Muscle of arm (tissue), 14 donors: ENCODE results near the gene PITPNM1. TPM values are rescaled to one million over a fixed set of nuclear protein-coding genes. Genes with fewer than 3 reads are reported as not detected.
"Not testable (repeated sequence)": the region's sequence is repeated elsewhere in the genome, so short reads cannot be mapped to it uniquely, and the experiment has no call there.

Experiments
- DNase-seq: peaks from one replicate; pipeline ENCODE4 v3.0.0-alpha.2; 2013
- long read RNA-seq, 11 donors: transcript quantifications; one replicate each; lab custom pipeline, GENCODE V29; 2026
- polyA plus RNA-seq, 12 donors: library from polyadenylated mRNA; unstranded; fragments of 120-200 nt; gene quantifications; one replicate each; pipeline ENCODE4 v1.2.1, GENCODE V29; 2013; ENCODE audit not compliant: insufficient read length in 12 of 12

The PITPNM1 gene
- polyA plus RNA-seq = 10 to 100 TPM in 2 of 12 donors, 1 to 10 TPM in 9, not detected in 1; 4.7 to 52.6 (median 6.4) TPM
- long read RNA-seq, donor 1, full-length matches to known transcripts = 2 of 10 reads
- long read RNA-seq, donor 1, partial matches to known transcripts = 8 of 10 reads
- long read RNA-seq, donor 1, other reads (novel, unspliced or antisense) = 0 of 10 reads
- long read RNA-seq, donor 2, partial matches to known transcripts = 0 of 1 reads
- long read RNA-seq, donor 2, other reads (novel, unspliced or antisense) = 0 of 1 reads
- long read RNA-seq, donor 3 = 0 reads
- long read RNA-seq, donor 4 = 0 reads
- long read RNA-seq, donor 5 = 0 reads
- long read RNA-seq, donor 6 = 0 reads
- long read RNA-seq, donor 7 = 0 reads
- long read RNA-seq, donor 8 = 0 reads
- long read RNA-seq, donor 9 = 0 reads
- long read RNA-seq, donor 10 = 0 reads
- long read RNA-seq, donor 11 = 0 reads

GRCh38 chr11:67504950-67505581, at the start of gene PITPNM1:
Gene PITPNM1 (minus strand): TSS chr11:67505363. CDS start chr11:67504180, 1,183 bp downstream.
- DNase-seq = peak; percentile 56

DNA sequence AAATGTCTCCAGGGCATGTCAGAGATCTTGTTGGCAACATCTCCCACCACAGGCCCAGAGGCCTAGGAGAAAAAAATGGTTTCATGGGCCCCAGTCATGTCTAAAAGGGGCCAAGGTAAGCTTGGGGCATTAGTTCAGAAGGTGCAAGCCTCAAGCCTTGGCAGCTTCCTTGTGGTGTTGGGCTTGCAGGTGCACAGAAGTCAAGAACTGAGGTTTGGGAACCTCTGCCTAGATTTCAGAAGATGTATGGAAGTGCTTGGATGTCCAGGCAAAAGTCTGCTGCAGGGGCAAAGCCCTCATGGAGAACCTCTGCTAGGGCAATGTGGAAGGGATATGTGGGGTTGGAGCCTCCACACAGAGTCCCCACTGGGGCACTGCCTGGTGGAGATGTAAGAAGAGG, 46.5 kb upstream of the PITPNM1 start:
- DNase-seq = not testable (repeated sequence)

GRCh38 chr11:67551127-67551526, 46.0 kb upstream of the PITPNM1 start:
- no peak for DNase-seq

DNA sequence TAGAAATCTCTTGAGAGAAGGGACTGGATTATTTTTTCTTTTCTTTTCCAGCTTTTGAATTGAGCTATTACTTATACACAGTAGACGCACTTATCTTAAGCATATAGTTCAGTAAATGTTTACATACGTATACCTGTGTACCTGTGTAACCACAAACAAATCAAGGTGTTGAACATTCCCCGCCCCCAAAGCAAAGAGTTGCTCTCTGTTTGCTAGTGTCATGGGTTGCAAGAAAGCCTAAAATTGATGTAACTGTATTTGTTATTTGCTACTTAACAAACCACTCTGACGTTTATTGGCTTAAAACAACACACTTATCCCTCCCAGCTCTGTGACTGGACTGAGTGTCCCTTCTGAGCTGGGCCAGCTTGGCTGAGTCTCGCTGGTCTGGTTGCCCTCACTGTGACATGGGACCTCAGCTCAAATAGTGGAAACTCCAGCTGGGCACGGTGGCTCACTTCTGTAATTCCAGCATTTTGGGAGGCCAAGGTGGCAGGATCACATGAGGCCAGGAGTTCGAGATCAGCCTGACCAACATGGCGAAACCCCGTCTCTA, 43.5 kb upstream of the PITPNM1 start:
- DNase-seq = no peak

GRCh38 chr11:67548112-67548511, 42.9 kb upstream of the PITPNM1 start:
- DNase-seq = not testable (repeated sequence)

- no peak for DNase-seq
Measured at GRCh38 chr11:67545280-67545679, 40.1 kb upstream of the PITPNM1 start.

GRCh38 chr11:67544616-67545242, 39.6 kb upstream of the PITPNM1 start:
- no peak for DNase-seq

GRCh38 chr11:67543585-67543984, 38.4 kb upstream of the PITPNM1 start:
- no peak for DNase-seq

DNA sequence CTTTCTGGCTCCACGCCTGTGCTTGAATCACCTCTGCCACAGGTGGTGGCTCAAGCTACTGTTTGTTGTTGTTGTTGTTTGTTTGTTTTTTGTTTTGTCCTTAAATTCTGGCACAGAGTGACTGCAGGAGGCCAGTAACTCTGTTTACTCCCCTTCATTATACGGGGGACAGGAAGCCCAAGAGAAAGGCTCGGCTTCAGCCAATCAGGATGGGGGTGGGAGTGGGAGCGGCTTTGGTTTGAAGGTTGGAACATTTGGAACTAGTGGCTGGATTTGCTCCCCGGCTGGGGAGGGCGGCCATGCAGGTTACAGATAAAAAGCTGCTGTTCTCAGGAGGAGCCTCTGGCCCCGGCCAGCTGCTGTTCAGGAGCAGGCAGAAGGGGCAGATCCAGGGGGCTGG, 37.8 kb upstream of the PITPNM1 start:
- no peak for DNase-seq

- DNase-seq = no peak
Measured at GRCh38 chr11:67542169-67542568, 37.0 kb upstream of the PITPNM1 start.

- DNase-seq = no peak
Measured at GRCh38 chr11:67541198-67541597, 36.0 kb upstream of the PITPNM1 start.

GRCh38 chr11:67539550-67539949, 34.4 kb upstream of the PITPNM1 start:
- no peak for DNase-seq

- no peak for DNase-seq
Measured at GRCh38 chr11:67538823-67539505, 33.8 kb upstream of the PITPNM1 start.

DNA sequence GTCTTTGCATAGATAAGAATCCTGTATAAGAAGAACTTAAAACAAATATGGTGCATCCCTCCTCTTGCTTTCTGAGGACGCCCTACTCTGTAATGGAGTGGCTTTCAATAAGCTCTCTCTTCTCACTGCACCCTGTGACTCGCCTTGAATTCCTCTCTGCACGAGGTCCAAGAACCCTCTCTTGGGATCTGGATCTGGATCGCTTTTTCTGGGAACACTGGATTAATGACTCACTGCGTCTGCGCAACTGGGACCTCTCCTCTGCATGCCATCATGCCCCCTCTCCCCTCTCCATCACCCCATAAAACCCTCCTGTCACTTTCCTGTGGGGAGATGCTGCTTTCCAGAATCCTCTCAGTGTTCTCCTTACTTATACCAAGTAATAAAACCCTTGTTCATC, 33.1 kb upstream of the PITPNM1 start:
- DNase-seq = no peak

DNA sequence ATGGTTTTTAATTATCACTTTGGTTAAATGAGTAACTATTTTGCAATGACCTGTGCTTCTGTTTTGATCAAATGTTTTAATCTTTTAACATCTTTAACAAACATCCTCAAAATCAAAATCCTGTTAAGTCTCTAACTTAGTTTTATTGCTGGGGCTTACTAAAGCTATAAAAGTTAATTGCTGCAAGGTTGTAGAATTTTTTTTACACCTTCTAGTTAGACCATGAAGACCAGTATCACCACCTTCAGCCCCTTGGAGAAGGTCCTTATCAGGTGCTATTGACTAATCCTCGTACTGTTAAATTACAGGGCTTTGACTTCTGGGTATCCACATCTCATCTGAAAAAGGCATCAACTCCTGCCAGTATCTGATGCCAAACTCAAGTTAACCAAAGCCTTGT, 30.4 kb upstream of the PITPNM1 start:
- no peak for DNase-seq

DNA sequence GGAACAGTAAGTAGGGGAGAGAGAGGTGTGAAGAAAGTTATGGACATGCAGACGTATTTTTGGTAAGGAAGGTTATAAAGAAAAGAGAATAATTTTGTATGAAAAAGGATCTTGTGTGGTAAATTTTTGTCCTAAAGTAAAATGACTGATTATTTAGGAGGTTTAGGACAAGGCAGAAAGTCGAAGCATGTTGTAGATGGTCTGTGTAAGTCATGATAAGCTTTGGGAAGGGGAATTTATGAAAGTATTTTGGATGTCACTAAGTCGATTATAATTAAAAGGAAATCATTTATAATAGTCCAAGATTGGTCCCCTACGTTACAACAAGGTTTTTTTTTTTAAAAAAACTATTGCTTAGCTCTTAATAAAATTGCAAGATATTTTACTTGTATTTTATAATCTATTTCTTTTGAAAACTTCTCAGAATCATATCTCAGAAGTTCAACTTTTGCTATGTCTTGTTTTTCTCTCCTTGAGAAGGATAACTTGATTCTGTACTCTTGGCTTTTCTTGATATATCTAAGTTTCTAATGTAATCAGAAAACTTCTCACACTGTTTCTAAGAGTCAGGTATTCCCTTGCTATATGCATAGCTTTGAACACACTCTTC, 29.0 kb upstream of the PITPNM1 start:
- no peak for DNase-seq

- no peak for DNase-seq
Measured at GRCh38 chr11:67532889-67533288, 27.7 kb upstream of the PITPNM1 start.

DNA sequence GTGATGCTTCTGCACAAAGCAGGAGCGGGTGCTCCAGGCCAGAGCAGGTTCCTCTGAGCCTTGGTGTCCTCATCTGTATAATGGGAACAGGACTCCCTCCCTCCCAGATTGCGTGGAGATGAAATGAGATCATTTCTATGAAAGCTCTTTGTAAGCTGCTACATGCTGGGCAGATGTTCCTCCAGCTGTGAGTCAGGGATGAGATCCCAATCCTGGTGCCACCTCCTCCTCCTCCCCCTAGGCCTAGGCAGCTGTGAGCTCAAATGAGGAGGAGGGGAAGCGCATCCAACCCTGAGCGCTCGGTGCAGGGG, 25.1 kb upstream of the PITPNM1 start:
- DNase-seq = no peak

DNA sequence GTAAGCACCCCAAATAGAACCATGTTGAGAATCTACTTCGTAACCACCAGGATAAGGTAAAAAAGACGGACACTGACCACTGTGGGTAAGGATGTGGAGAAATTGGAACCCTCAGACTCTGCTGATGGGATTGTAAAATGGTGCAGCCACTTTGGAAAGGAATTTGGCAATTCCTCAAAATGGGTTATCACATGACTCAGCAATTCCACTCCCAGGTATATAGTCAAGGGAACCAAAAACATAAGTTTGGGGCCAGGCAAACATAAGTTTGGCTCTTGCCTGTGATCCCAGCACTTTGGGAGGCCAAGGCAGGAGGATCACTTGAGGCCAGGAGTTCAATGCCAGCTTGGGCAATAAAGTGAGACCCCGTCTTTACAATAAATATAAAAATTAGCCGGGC, 23.2 kb upstream of the PITPNM1 start:
- DNase-seq = no peak

GRCh38 chr11:67525275-67525976, 20.3 kb upstream of the PITPNM1 start:
- DNase-seq = no peak

GRCh38 chr11:67524480-67524808, 19.3 kb upstream of the PITPNM1 start:
- DNase-seq = no peak
